GM12878 (cell line): ENCODE results near the gene SCUBE2. TPM values are rescaled to one million over a fixed set of nuclear protein-coding genes. Genes with fewer than 3 reads are reported as not detected.

Source experiments
- ATAC-seq: fragments of 200-7000 bp; cut with Tn5 transposase; 3 replicates; pipeline ENCODE4 v1.9.1; 2020; ENCODE audit warnings: mild to moderate bottlenecking, moderate library complexity
- BruUV-seq: library from RNA; stranded (reverse); fragments of 400-500 nt; replicated peaks from 2 replicates; lab custom pipeline; 2021; lab: Mats Ljungman, UMichigan
- CTCF ChIA-PET: fragments of 300-600 bp; sonication (Branson Sonifier 250); formaldehyde crosslinking; extraction: SDS; loops from one replicate; lab custom pipeline; 2021; ENCODE audit warnings: inconsistent platforms; lab: Yijun Ruan, JAX
- POLR2A ChIA-PET: fragments of 350-600 bp; formaldehyde crosslinking; extraction: SDS; loops from one replicate; lab custom pipeline; 2021; ENCODE audit warnings: inconsistent platforms; lab: Charles Lee
- RAD21 ChIA-PET: fragments of 300-600 bp; sonication (Branson Sonifier 250); formaldehyde crosslinking; loops from one replicate; lab custom pipeline; 2023; ENCODE audit warnings: antibody characterized with exemption; ENCODE audit not compliant: unreplicated experiment; lab: Charles Lee
- SMC1A ChIA-PET: fragments of 300-600 bp; sonication (Branson Sonifier 250); formaldehyde crosslinking; loops from one replicate; lab custom pipeline; 2023; ENCODE audit not compliant: unreplicated experiment, uncharacterized antibody; lab: Charles Lee
- DNase-seq: peaks from one replicate; pipeline ENCODE4 v3.0.0-alpha.2; 2011; ENCODE audit warnings: low read depth, low spot score
- FAIRE-seq: peaks from 3 replicates; lab custom pipeline; 2011; peaks lifted over from hg19 to GRCh38; lab: Jason Lieb, UNC
- H2AFZ ChIP-seq: 2 replicates; pipeline ENCODE4 v1.6.0; 2011; ENCODE audit warnings: low read depth, low read length, control low read depth; ENCODE audit not compliant: control insufficient read depth
- H3K27ac ChIP-seq: 2 replicates; pipeline ENCODE4 v1.5.1; 2011; ENCODE audit warnings: control low read depth; ENCODE audit not compliant: control insufficient read depth, insufficient read depth
- H3K27me3 ChIP-seq, 2 experiments: replicated peaks in 1 of 2; 2 replicates each; pipeline versions ENCODE4 v1.6.0 to v1.6.1; 2011; ENCODE audit warnings: low read length in 1 of 2; ENCODE audit not compliant: control insufficient read depth in 2 of 2, insufficient read depth in 2 of 2
- H3K36me3 ChIP-seq, 2 experiments: 2 replicates each; pipeline ENCODE4 v1.5.1; 2011; ENCODE audit warnings: low read length in 1 of 2; ENCODE audit not compliant: control insufficient read depth in 2 of 2, insufficient read depth in 2 of 2
- H3K4me1 ChIP-seq: 2 replicates; pipeline ENCODE4 v1.6.1; 2011; ENCODE audit warnings: mild to moderate bottlenecking, low read length, moderate library complexity, mixed read lengths; ENCODE audit not compliant: control insufficient read depth, insufficient read depth
- H3K4me2 ChIP-seq: 2 replicates; pipeline ENCODE4 v1.6.0; 2011; ENCODE audit warnings: control low read depth; ENCODE audit not compliant: control insufficient read depth, insufficient read depth
- H3K4me3 ChIP-seq: fragments of 200-600 bp; sonication (generic); 2 replicates; pipeline ENCODE4 v1.5.1; 2016
- H3K79me2 ChIP-seq: 2 replicates; pipeline ENCODE4 v1.6.0; 2011; ENCODE audit warnings: low read length; ENCODE audit not compliant: control insufficient read depth, insufficient read depth
- H3K9ac ChIP-seq: 2 replicates; pipeline ENCODE4 v1.8.0; 2011; ENCODE audit warnings: low read length, control low read depth, mixed read lengths; ENCODE audit not compliant: control insufficient read depth, insufficient read depth
- H3K9me3 ChIP-seq: replicated peaks from 3 replicates; pipeline ENCODE4 v1.5.1; 2011; ENCODE audit warnings: mild to moderate bottlenecking, low read length; ENCODE audit not compliant: control insufficient read depth, insufficient read depth
- H4K20me1 ChIP-seq: 2 replicates; pipeline ENCODE4 v1.6.0; 2011; ENCODE audit not compliant: control insufficient read depth, insufficient read depth
- BMI1 ChIP-seq: fragments of 450-650 bp; IDR thresholded peaks from 2 replicates; pipeline ENCODE4 v1.6.1; 2016; ENCODE audit warnings: mild to moderate bottlenecking, moderate library complexity, borderline replicate concordance
- CBX5 ChIP-seq: sonication (generic); IDR thresholded peaks from 2 replicates; pipeline ENCODE4 v1.6.1; 2016; ENCODE audit warnings: low read depth, moderate library complexity, mild to moderate bottlenecking, inconsistent platforms
- CEBPB ChIP-seq, 2 experiments: fragments of 150-350 bp in 1 of 2; IDR thresholded peaks; 2 replicates each; pipeline ENCODE4 v1.6.1; 2012 to 2014; ENCODE audit warnings: low read depth in 2 of 2, low read length in 2 of 2, borderline replicate concordance in 1 of 2, inconsistent platforms in 1 of 2
- EGR1 ChIP-seq, 2 experiments: IDR thresholded peaks; 1 replicate in 1 of 2; 2 replicates in 1 of 2; pipeline ENCODE4 v1.6.1; 2011 to 2012; ENCODE audit warnings: low read depth in 2 of 2, low read length in 2 of 2, borderline replicate concordance in 1 of 2, mild to moderate bottlenecking in 1 of 2, moderate library complexity in 1 of 2
- EZH2 ChIP-seq: IDR thresholded peaks from 2 replicates; pipeline ENCODE4 v1.6.1; 2012; ENCODE audit warnings: low read depth, mild to moderate bottlenecking, control low read depth, inconsistent platforms, low read length, borderline replicate concordance; ENCODE audit not compliant: control insufficient read depth
- HSF1 ChIP-seq: fragments of 150-350 bp; IDR thresholded peaks from 2 replicates; pipeline ENCODE4 v1.6.1; 2014; ENCODE audit warnings: mild to moderate bottlenecking, low read depth, low read length
- POLR2AphosphoS5 ChIP-seq: IDR thresholded peaks from 2 replicates; pipeline ENCODE4 v1.6.1; 2011; ENCODE audit warnings: mild to moderate bottlenecking, low read length, inconsistent platforms
- SMAD1 ChIP-seq: fragments of 450-650 bp; IDR thresholded peaks from 2 replicates; pipeline ENCODE4 v1.6.1; 2018; ENCODE audit warnings: mild to moderate bottlenecking, low read depth; ENCODE audit not compliant: partially characterized antibody
- TARDBP ChIP-seq: IDR thresholded peaks from 2 replicates; pipeline ENCODE4 v1.6.1; 2016; ENCODE audit warnings: borderline replicate concordance
- ZNF207 ChIP-seq: fragments of 450-650 bp; IDR thresholded peaks from 2 replicates; pipeline ENCODE4 v1.6.1; 2014; ENCODE audit warnings: antibody characterized with exemption, mild to moderate bottlenecking, borderline replicate concordance
- ZNF217 ChIP-seq: fragments of 450-650 bp; IDR thresholded peaks from 2 replicates; pipeline ENCODE4 v1.6.1; 2017; ENCODE audit warnings: antibody characterized with exemption, mild to moderate bottlenecking
- WGBS: methylation state at CpG from one replicate; pipeline ENCODE4 v1.1.6; 2016; ENCODE audit warnings: low lambda C conversion rate; ENCODE audit not compliant: insufficient replicate concordance, insufficient coverage; ENCODE audit errors: missing lambda C conversion rate; 5-methylcytosine and 5-hydroxymethylcytosine counted together
- in situ Hi-C: fragments of 300-500 bp; cut with MboI; formaldehyde crosslinking; loops from 9 replicates; pipeline ENCODE4 v1.14.3; 2018; ENCODE audit warnings: mixed read lengths
- intact Hi-C: fragments of 100-400 bp; cut with micrococcal nuclease; formaldehyde crosslinking; loops from one replicate; pipeline ENCODE4 v1.14.2; 2022; ENCODE audit not compliant: unreplicated experiment
- polyA plus RNA-seq, 11 experiments: library from polyadenylated mRNA; depleted of rRNA in 4 of 11; unstranded in 6 of 11; stranded (reverse) in 5 of 11; fragments of >200 nt; fragmentation: Nextera tagmentation in 4 of 11; fragmentation: Illumina TruSeq in 1 of 11; extraction: Ambion mirVana in 4 of 11; extraction: Trizol in 1 of 11; gene quantifications; 1 replicate in 1 of 11; 2 replicates in 10 of 11; pipeline versions ENCODE4 v1.2.1 to v1.2.3, GENCODE V29; 2011 to 2016; ENCODE audit warnings: inconsistent platforms in 2 of 11, missing spikeins in 2 of 11, low read depth in 1 of 11
- total RNA-seq, 4 experiments: library from RNA; depleted of rRNA in 3 of 4; stranded (reverse); fragments of >200 nt in 3 of 4; fragmentation: Illumina TruSeq in 1 of 4; extraction: Trizol in 1 of 4; gene quantifications; 2 replicates each; pipeline versions ENCODE4 v1.2.1 to v1.2.3, GENCODE V29; 2013 to 2021

SCUBE2 gene
- total and polyA plus RNA-seq, 10 of the 15 experiments (the other 5 are each of a cell fraction or from before 2014, with no cell fraction given), result 0.12 to 0.56 (median 0.31) TPM; not detected in 2

GRCh38 chr11:9065607-9066432 is 25.6 kb downstream of the SCUBE2 start:
- no TSS peak for BruUV-seq
- DNase-seq (no peak), FAIRE-seq (no peak), ATAC-seq (no peak)
- WGBS, result 74% methylated on average over 15 of the region's 15 CpGs
- no peak overlapping the region for H3K9ac ChIP-seq
- intact Hi-C loops (loop anchor here (5.0 kb wide), 1 partner anchor 379 kb away; no protein-coding TSS in a partner anchor), in situ Hi-C loops (no loop called here)
- peaks cover 9% of the 10 kb centered on the region for H3K4me1 ChIP-seq
- H3K79me2 ChIP-seq, result no peaks in the 10 kb centered on the region
- no peaks in the 10 kb centered on the region for H3K36me3 ChIP-seq
- no peak overlapping the region for H3K4me3 ChIP-seq
- no peaks in the 10 kb centered on the region for H4K20me1 ChIP-seq
- no peak overlapping the region for H3K4me2 ChIP-seq
- ChIA-PET CTCF (interaction anchor here (2.1 kb wide), 1 partner anchor 72 kb away, joined by 6 read pairs; no protein-coding TSS in a partner anchor), RAD21 (no interaction called here), POLR2A (no interaction called here), SMC1A (interaction anchor here (6.6 kb wide), 1 partner anchor 12 kb away, joined by 22 read pairs; no protein-coding TSS in a partner anchor)
- H2AFZ ChIP-seq, result no peak overlapping the region
- TF ChIP-seq SMAD1, result no peak
- no peak for TF ChIP-seq ZNF217
- no peak for TF ChIP-seq BMI1
- TF ChIP-seq EGR1 (IDR thresholded peaks at IDR 0.05; ENCODE audit: borderline replicate concordance in 1 of 2, low read depth in 2 of 2, low read length in 2 of 2), result no peak
- no peak for TF ChIP-seq ZNF207
- no peak for TF ChIP-seq HSF1
- no peak for TF ChIP-seq CEBPB (IDR thresholded peaks at IDR 0.05; ENCODE audit: borderline replicate concordance in 1 of 2, low read depth in 2 of 2, low read length in 2 of 2)
- TF ChIP-seq EZH2, result no peak
- no peak for TF ChIP-seq POLR2AphosphoS5
- no peak for TF ChIP-seq TARDBP
- no peak for TF ChIP-seq CBX5
- no peaks in the 10 kb centered on the region; the same call in 2 of the 3 replicates for H3K9me3 ChIP-seq
- no peaks in the 10 kb centered on the region for H3K27me3 ChIP-seq
- H3K27ac ChIP-seq, result no peak overlapping the region
